Natural killer cell (primary cell): Measurements from ENCODE around the gene ID3. TPM values are rescaled to one million over a fixed set of nuclear protein-coding genes. Genes with fewer than 3 reads are reported as not detected.

Experiments used
- ATAC-seq, 3 donors: fragments of 150-1000 bp in 2 of 3; fragments of 200-7000 bp in 1 of 3; cut with Tn5 transposase; 1 replicate in 1 of 3; 2 replicates in 2 of 3; pipeline ENCODE4 v1.10.0; 2021; ENCODE audit warnings: mild to moderate bottlenecking in 2 of 3, moderate library complexity in 2 of 3
- DNase-seq, 2 donors: peaks; one replicate each; pipeline versions ENCODE4 v3.0.0 to v3.0.0-alpha.2; 2013 to 2021; ENCODE audit warnings: mixed read lengths in 1 of 2
- H3K27ac ChIP-seq: one replicate; pipeline ENCODE4 v1.5.1; 2013; ENCODE audit warnings: mild to moderate bottlenecking, low read length
- H3K27me3 ChIP-seq: one replicate; pipeline ENCODE4 v1.6.1; 2013; ENCODE audit warnings: low read length; ENCODE audit not compliant: control insufficient read depth, insufficient read depth
- H3K36me3 ChIP-seq: one replicate; pipeline ENCODE4 v1.6.1; 2013; ENCODE audit warnings: low read length; ENCODE audit not compliant: control insufficient read depth, insufficient read depth
- H3K4me1 ChIP-seq: one replicate; pipeline ENCODE4 v1.6.1; 2013; ENCODE audit warnings: low read length; ENCODE audit not compliant: control insufficient read depth, insufficient read depth
- H3K4me3 ChIP-seq: one replicate; pipeline ENCODE4 v1.5.1; 2013; ENCODE audit warnings: low read length
- H3K9me3 ChIP-seq: one replicate; pipeline ENCODE4 v1.6.1; 2013; ENCODE audit warnings: low read length; ENCODE audit not compliant: control insufficient read depth, insufficient read depth
- H3K27ac Mint-ChIP-seq, 2 donors: one replicate each; pipeline ENCODE4 v1.8.0; 2022; ENCODE audit warnings: mild to moderate bottlenecking in 2 of 2, mixed read lengths in 2 of 2, moderate library complexity in 1 of 2
- H3K27me3 Mint-ChIP-seq, 2 donors: one replicate each; pipeline ENCODE4 v1.8.0; 2022; ENCODE audit warnings: low read depth in 2 of 2, mixed read lengths in 2 of 2
- H3K36me3 Mint-ChIP-seq: one replicate; pipeline ENCODE4 v1.8.0; 2022; ENCODE audit warnings: mixed read lengths
- H3K4me1 Mint-ChIP-seq, 2 donors: one replicate each; pipeline ENCODE4 v1.8.0; 2022; ENCODE audit warnings: mixed read lengths in 2 of 2
- H3K4me3 Mint-ChIP-seq: one replicate; pipeline ENCODE4 v1.8.0; 2022; ENCODE audit warnings: mild to moderate bottlenecking, moderate library complexity, mixed read lengths
- H3K9me3 Mint-ChIP-seq, 2 donors: one replicate each; pipeline ENCODE4 v1.8.0; 2022; ENCODE audit warnings: mixed read lengths in 2 of 2
- CTCF ChIP-seq: fragments of 200-600 bp; IDR thresholded peaks from one replicate; pipeline ENCODE4 v1.8.0; 2022; ENCODE audit warnings: antibody characterized with exemption
- WGBS: methylation state at CpG from one replicate; pipeline ENCODE4 v1.1.7; 2013; ENCODE audit warnings: missing lambda C conversion rate; ENCODE audit not compliant: insufficient coverage; 5-methylcytosine and 5-hydroxymethylcytosine counted together
- intact Hi-C: fragments of 100-400 bp; cut with micrococcal nuclease; formaldehyde crosslinking; loops from one replicate; pipeline ENCODE4 v1.14.2; 2022
- total RNA-seq, 4 donors: library from RNA; stranded (reverse); fragments of 120-200 nt in 1 of 4; gene quantifications; one replicate each; pipeline versions ENCODE4 v1.2.3 to v1.2.4, GENCODE V29; 2013 to 2022

Gene ID3
- total RNA-seq, 3 donors from 2014 or later (not counting 1 experiment from before 2014, with no cell fraction given), result 0.29 to 6.5 (median 2.4) TPM

GRCh38 chr1:23554481-23555269 is 4.6 kb downstream of the ID3 start:
- peak; percentile 28 for TF ChIP-seq CTCF
- Histone ChIP-seq H3K36me3 (no peaks in the 10 kb centered on the region), H3K27me3 (peaks cover 4% of the 10 kb centered on the region), H3K27ac (peak overlapping the region; percentile 68), H3K4me3 (peak overlapping the region; percentile 44), H3K4me1 (peaks cover 34% of the 10 kb centered on the region), H3K9me3 (no peaks in the 10 kb centered on the region)
- no peaks in the 10 kb centered on the region for H3K36me3 Mint-ChIP-seq
- H3K9me3 Mint-ChIP-seq, result no peaks in the 10 kb centered on the region
- DNase-seq (peak; percentile 60 to 94), ATAC-seq (peak; percentile 79 to 87 (median 81))
- intact Hi-C loops, result no loop called here
- H3K27me3 Mint-ChIP-seq, result peaks cover 12 to 20% of the 10 kb centered on the region in 2 donors
- peak overlapping the region; percentile 94 for H3K4me3 Mint-ChIP-seq
- H3K4me1 Mint-ChIP-seq, result peaks cover 28 to 39% of the 10 kb centered on the region in 2 donors
- H3K27ac Mint-ChIP-seq, result peak overlapping the region in 1 of 2 donors; percentile 78
- under 1% methylated on average over 81 of the region's 81 CpGs for WGBS

- no peaks in the 10 kb centered on the region for H3K9me3 Mint-ChIP-seq
- H3K36me3 Mint-ChIP-seq, result no peaks in the 10 kb centered on the region
- peak overlapping the region; percentile 44 for H3K4me3 ChIP-seq
- no peak for TF ChIP-seq CTCF
- intact Hi-C loops, result no loop called here
- H3K27me3 ChIP-seq, result peaks cover 4% of the 10 kb centered on the region
- peaks cover 29% of the 10 kb centered on the region for H3K4me1 ChIP-seq
- peak overlapping the region; percentile 68 for H3K27ac ChIP-seq
- H3K27ac Mint-ChIP-seq, result peak overlapping the region in 1 of 2 donors; percentile 78
- ATAC-seq (no peak), DNase-seq (no peak)
- WGBS, result 32% methylated on average over 12 of the region's 12 CpGs
- peaks cover 10 to 16% of the 10 kb centered on the region in 2 donors for H3K27me3 Mint-ChIP-seq
- H3K4me3 Mint-ChIP-seq, result peak overlapping the region; percentile 94
- H3K4me1 Mint-ChIP-seq, result peaks cover 23 to 34% of the 10 kb centered on the region in 2 donors
- no peaks in the 10 kb centered on the region for H3K9me3 ChIP-seq
- no peaks in the 10 kb centered on the region for H3K36me3 ChIP-seq
Measured at GRCh38 chr1:23554127-23554480, 5.2 kb downstream of the ID3 start.

DNA sequence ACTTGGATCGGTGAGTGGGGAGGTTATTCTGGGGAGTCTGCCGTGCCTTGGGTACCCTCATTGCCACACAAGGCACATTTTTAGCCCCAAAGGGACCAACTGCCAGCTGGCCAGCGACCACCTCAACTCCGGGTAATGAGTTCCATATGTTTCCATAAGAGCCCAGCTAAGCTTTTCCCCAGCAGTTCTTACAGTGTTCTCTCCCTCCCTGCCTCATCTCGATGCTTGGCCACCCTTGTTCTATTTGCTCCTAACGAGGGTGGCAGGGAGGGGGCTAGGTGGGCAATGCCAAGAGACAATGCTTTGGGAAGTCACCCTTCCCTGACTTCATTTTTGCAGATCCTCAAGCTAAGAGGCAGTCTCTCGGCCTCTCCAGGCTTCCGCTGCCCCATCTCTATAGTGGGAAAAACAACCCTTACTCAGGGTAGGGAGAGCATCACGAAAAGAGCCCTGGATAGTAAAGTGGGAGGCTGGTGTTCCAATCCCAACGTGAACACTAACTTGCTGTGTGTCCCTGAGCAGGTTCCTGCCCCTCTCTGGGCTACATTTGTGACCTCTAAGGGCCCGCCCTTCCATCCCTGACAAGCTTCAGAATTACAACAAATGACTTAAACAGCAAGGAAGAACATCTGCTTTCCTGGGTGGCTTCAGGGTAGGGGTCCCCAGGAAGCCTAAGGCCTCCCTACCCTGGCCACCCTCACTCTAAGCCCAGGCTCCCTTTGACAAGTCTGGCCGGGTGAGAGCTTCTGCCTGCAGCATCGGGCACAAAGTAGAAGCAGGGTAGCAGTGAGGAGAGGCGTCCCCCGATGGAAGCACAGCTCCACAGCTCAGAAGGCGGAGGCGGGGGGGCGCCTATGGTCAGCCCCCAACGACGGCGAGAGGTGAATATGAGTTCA is 5.8 kb downstream of the ID3 start:
- ATAC-seq (no peak), DNase-seq (no peak)
- Histone ChIP-seq H3K4me3 (no peak overlapping the region), H3K9me3 (no peaks in the 10 kb centered on the region), H3K27me3 (no peaks in the 10 kb centered on the region), H3K27ac (no peak overlapping the region), H3K4me1 (peaks cover 22% of the 10 kb centered on the region), H3K36me3 (no peaks in the 10 kb centered on the region)
- peak overlapping the region in 1 of 2 donors; percentile 78 for H3K27ac Mint-ChIP-seq
- intact Hi-C loops, result no loop called here
- WGBS, result 75% methylated on average over 21 of the region's 21 CpGs
- H3K36me3 Mint-ChIP-seq, result no peaks in the 10 kb centered on the region
- H3K9me3 Mint-ChIP-seq, result no peaks in the 10 kb centered on the region
- TF ChIP-seq CTCF, result no peak
- peak overlapping the region; percentile 94 for H3K4me3 Mint-ChIP-seq
- H3K27me3 Mint-ChIP-seq, result peaks cover 10 to 13% of the 10 kb centered on the region in 2 donors
- H3K4me1 Mint-ChIP-seq, result peaks cover 17 to 27% of the 10 kb centered on the region in 2 donors
